ENCODE data around the gene PLTP.

The PLTP gene

DNA sequence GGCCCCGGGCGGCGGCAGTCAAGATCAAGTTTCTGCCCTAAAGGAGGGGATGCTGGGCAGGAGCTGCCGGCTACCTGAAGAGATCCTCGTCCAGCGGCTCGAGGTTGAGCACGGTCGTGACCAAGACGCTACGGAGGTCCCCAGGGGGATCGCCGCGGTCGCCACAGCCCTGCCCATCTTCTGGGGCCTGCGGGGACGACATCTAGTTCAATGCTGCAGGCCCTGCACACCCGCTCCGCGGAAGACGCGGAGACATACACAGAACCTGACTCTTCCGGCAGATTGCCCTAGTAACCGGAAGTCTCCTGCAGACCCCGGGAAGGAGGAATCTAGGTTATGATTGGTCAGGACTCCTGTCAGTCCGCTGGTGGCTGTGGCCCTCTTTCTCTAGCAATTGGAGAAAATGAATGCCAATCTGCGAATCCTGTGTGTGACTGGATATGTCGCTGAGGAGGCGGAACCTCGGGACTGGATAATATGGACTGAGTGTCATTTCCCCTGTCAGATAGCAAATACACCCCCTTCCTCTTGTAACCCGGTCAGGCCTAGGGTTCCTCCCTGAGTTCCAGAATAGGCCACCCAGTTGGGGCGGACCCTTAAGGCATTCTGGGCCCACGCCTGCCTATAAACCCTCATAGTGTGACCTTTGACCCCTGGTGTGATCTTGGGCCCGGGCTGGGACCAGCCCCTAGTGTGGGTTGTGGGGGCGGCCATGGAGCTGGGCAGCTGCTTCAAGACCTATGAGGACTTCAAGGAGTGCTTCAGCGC is 54.7 kb downstream of the PLTP start, which contains the start of the genes ACOT8 and ZSWIM3:
ACOT8 (minus strand) TSS at position 279 of the 768 bp plus-strand sequence; CDS start at position 202, 77 bp downstream.
ZSWIM3 (plus strand) TSS at position 501 of the 768 bp plus-strand sequence; CDS start at position 713, 212 bp downstream.
- TF ChIP-seq POLR2A (IDR thresholded peaks at IDR 0.05; ENCODE audit: low read depth, low read length) = peak; percentile 89
- peak; percentile 88 for TF ChIP-seq POLR2AphosphoS5 (IDR thresholded peaks at IDR 0.05; ENCODE audit: low read depth, low read length)
- TF ChIP-seq TAF1 (IDR thresholded peaks at IDR 0.05; ENCODE audit: borderline replicate concordance, low read depth, low read length) = peak; percentile 97
- FAIRE-seq (peak; percentile 93), DNase-seq (ENCODE audit: insufficient read length) (peak; percentile 99)

DNA sequence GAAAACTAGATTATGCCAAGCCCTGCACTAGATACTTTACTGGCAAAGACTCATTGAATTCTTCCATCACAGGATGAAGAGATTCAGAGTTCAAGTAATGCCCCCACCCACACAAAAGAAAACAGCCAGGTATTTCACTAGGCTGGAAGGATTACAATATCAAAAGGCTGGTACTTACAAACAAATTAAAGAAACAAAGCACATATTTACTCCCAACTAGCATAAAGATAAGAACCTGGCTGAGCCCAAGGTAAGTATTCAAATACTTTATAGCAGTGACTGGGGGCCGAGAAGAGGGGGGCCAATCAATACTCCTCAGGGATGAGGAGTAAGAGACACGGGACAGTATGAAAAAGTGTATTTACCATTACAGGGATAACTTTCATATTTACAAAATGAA is 58.5 kb downstream of the PLTP start:
- no peak for DNase-seq (ENCODE audit: insufficient read length)
- FAIRE-seq = no peak
- TF ChIP-seq POLR2AphosphoS5 (IDR thresholded peaks at IDR 0.05; ENCODE audit: low read depth, low read length) (no peak), POLR2A (IDR thresholded peaks at IDR 0.05; ENCODE audit: low read depth, low read length) (no peak), TAF1 (IDR thresholded peaks at IDR 0.05; ENCODE audit: borderline replicate concordance, low read depth, low read length) (no peak)

DNA sequence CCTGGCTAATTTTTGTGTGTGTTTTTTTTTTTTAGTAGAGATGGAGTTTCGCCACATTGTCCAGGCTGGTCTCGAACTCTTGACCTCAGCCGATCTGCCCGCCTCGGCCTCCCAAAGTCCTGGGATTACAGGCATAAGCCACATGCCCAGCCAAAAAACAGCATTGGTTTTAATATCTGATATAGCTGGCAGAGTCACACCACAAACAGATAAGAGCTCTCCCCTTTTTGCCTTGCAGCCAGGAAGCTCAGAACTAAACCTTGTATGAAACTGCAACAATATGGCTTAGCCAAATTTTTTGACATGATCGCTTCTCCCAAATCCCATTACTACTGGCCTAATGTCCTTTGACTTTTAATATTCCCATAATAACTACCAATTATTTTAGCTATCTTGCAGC is 59.6 kb downstream of the PLTP start:
- TF ChIP-seq POLR2AphosphoS5 (IDR thresholded peaks at IDR 0.05; ENCODE audit: low read depth, low read length) = no peak
- DNase-seq (ENCODE audit: insufficient read length) = no peak
- FAIRE-seq = no peak

DNA sequence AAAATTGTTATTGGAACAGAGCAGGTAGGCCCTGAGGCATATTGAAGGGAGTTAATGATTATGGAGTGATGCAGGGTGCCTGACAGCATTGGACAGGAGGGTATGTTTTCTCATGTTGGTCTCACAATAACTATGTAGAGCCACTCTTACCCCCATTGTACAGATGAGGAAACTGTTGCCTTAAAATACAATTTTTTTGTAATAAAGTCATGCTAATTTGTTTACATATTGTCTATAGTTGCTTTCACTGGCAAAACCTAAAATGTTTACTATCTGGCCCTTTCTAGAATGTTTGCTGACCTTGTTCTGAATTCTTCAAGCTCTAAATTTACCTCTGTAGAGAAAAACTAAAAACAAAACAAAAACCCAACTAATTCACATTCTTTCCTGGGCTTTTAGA is 60.5 kb downstream of the PLTP start:
- TF ChIP-seq POLR2A (IDR thresholded peaks at IDR 0.05; ENCODE audit: low read depth, low read length) (no peak), TAF1 (IDR thresholded peaks at IDR 0.05; ENCODE audit: borderline replicate concordance, low read depth, low read length) (no peak), POLR2AphosphoS5 (IDR thresholded peaks at IDR 0.05; ENCODE audit: low read depth, low read length) (no peak)
- no peak for DNase-seq (ENCODE audit: insufficient read length)
- FAIRE-seq = no peak

DNA sequence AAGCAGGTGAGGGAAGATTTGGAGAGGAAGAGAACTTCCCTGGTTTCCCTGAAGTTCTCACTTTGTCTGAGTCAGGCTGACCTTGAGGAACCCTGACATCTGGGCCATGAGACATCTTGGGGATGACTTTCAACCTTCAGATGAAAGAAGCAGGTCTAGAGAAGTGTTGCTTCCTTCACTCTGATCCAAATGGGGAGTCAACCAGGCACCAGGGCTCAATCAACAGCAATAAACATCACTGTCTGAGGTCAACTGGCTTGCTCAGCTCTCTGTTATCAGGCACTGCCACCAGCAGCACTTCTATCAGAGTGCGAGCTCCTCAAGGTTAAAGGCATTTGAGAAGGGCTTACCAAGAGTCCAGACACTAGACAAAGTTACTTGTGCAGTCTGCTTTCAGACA is 61.0 kb downstream of the PLTP start:
- no peak for FAIRE-seq
- no peak for TF ChIP-seq POLR2AphosphoS5 (IDR thresholded peaks at IDR 0.05; ENCODE audit: low read depth, low read length)
- no peak for TF ChIP-seq TAF1 (IDR thresholded peaks at IDR 0.05; ENCODE audit: borderline replicate concordance, low read depth, low read length)
- TF ChIP-seq POLR2A (IDR thresholded peaks at IDR 0.05; ENCODE audit: low read depth, low read length) = no peak
- no peak for DNase-seq (ENCODE audit: insufficient read length)

DNA sequence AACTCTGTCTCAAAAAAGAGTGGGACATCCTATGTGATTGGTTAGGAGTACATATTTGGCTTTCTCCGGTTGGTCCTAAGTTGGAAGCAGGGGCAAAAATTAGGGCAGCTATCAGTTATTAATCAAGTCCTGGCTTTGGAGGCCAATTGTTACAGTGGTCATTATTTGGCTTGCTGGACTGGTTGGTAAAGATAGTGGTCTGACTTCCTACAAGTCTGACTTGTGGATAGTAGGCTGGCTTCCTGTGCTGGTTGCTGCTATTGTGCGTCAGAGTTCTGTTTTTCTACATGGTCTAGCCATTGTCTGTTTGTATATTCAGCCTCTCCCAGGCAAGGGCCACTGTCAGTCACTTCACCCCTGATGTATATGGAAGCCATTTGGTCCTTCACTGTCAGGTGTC is 61.7 kb downstream of the PLTP start:
- FAIRE-seq (no peak), DNase-seq (ENCODE audit: insufficient read length) (no peak)
- TF ChIP-seq TAF1 (IDR thresholded peaks at IDR 0.05; ENCODE audit: borderline replicate concordance, low read depth, low read length) (no peak), POLR2AphosphoS5 (IDR thresholded peaks at IDR 0.05; ENCODE audit: low read depth, low read length) (no peak), POLR2A (IDR thresholded peaks at IDR 0.05; ENCODE audit: low read depth, low read length) (no peak)

DNA sequence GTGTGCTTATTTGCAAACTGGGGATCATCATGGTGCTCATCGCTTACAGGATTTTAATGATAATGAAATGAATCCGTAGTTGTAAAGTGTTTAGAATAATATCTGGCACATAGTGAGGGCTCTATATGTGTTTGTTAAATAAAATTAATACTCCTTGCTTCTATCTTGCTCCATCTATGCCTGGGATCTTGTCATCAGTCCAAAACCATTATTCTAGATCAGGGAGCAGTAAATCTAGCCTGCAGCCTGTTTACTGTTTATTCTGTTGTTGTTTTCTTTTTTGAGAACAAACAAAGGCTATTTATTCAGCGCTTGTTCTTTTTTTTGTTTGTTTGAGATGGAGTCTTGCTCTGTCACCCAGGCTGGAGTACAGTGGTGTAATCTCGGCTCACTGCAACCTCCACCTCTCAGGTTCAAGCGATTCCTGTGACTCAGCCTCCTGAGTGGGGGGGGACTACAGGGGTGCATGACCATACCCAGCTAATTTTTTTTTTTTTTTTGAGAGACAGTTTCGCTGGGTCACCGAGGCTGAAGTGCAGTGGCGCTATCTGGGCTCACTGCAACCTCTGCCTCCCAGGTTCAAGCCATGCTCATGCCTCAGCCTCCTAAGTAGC is 62.9 kb downstream of the PLTP start:
- FAIRE-seq = no peak

More for the DNA sequence above, 62.9 kb downstream of the PLTP start:
- DNase-seq (ENCODE audit: insufficient read length) = no peak
- TF ChIP-seq POLR2A (IDR thresholded peaks at IDR 0.05; ENCODE audit: low read depth, low read length) (no peak), POLR2AphosphoS5 (IDR thresholded peaks at IDR 0.05; ENCODE audit: low read depth, low read length) (no peak), TAF1 (IDR thresholded peaks at IDR 0.05; ENCODE audit: borderline replicate concordance, low read depth, low read length) (no peak)
